Neural cell (in vitro differentiated cells): ENCODE results near the gene CCNDBP1.

ENCODE experiments used
- CTCF ChIP-seq: fragments of 450-650 bp; IDR thresholded peaks from 2 replicates; pipeline ENCODE4 v1.5.1; 2014; ENCODE audit warnings: antibody characterized with exemption, mild to moderate bottlenecking, moderate library complexity; ENCODE audit not compliant: poor library complexity, severe bottlenecking
- EP300 ChIP-seq: fragments of 450-650 bp; conservative IDR thresholded peaks from 2 replicates; pipeline ENCODE4 v1.6.1; 2014; ENCODE audit warnings: antibody characterized with exemption, mild to moderate bottlenecking, moderate library complexity; ENCODE audit not compliant: poor library complexity, severe bottlenecking
- EZH2 ChIP-seq: fragments of 200-600, 300-800 bp; shearing (Covaris generic), sonication (generic); IDR thresholded peaks from 2 replicates; pipeline ENCODE4 v1.6.1; 2014; ENCODE audit warnings: antibody characterized with exemption, low read length, borderline replicate concordance, mild to moderate bottlenecking; ENCODE audit not compliant: insufficient read depth, poor library complexity, severe bottlenecking
- MXI1 ChIP-seq: fragments of 450-650 bp; conservative IDR thresholded peaks from 2 replicates; pipeline ENCODE4 v1.6.1; 2014; ENCODE audit warnings: antibody characterized with exemption, mild to moderate bottlenecking; ENCODE audit not compliant: poor library complexity, severe bottlenecking
- POLR2AphosphoS5 ChIP-seq: IDR thresholded peaks from 2 replicates; pipeline ENCODE4 v1.6.1; 2012
- RAD21 ChIP-seq: fragments of 450-650 bp; conservative IDR thresholded peaks from 2 replicates; pipeline ENCODE4 v1.6.1; 2014; ENCODE audit warnings: antibody characterized with exemption, mild to moderate bottlenecking, moderate library complexity
- REST ChIP-seq: IDR thresholded peaks from 2 replicates; pipeline ENCODE4 v1.6.1; 2012; ENCODE audit warnings: borderline replicate concordance
- SMC3 ChIP-seq: fragments of 450-650 bp; conservative IDR thresholded peaks from 2 replicates; pipeline ENCODE4 v1.6.1; 2014; ENCODE audit warnings: antibody characterized with exemption, mild to moderate bottlenecking, moderate library complexity; ENCODE audit not compliant: poor library complexity
- TAF1 ChIP-seq: IDR thresholded peaks from 2 replicates; pipeline ENCODE4 v1.6.1; 2012; ENCODE audit warnings: low read depth

- TF ChIP-seq EZH2 (no peak), CTCF (no peak), TAF1 (no peak), POLR2AphosphoS5 (no peak), MXI1 (no peak), SMC3 (no peak), RAD21 (no peak), REST (no peak), EP300 (no peak)
These were observed 21.8 kb downstream of the CCNDBP1 start for GRCh38 chr15:43207024-43207423.
